Calu3 (cell line): ENCODE data around the gene LDLRAD4. TPM values are rescaled to one million over a fixed set of nuclear protein-coding genes. Genes with fewer than 3 reads are reported as not detected.

ENCODE experiments used
- BruUV-seq: library from RNA; stranded (reverse); fragments of 400-500 nt; replicated peaks from 2 replicates; lab custom pipeline; 2021; lab: Mats Ljungman, UMichigan
- CTCF ChIA-PET: fragments of 300-600 bp; sonication (Branson Sonifier 250); formaldehyde crosslinking; loops from one replicate; lab custom pipeline; 2022; ENCODE audit warnings: antibody characterized with exemption; lab: Charles Lee
- DNase-seq: peaks from one replicate; pipeline ENCODE4 v3.0.0; 2022
- H3K27ac Mint-ChIP-seq: one replicate; pipeline ENCODE4 v1.8.0; 2022; ENCODE audit warnings: mixed read lengths; ENCODE audit not compliant: unreplicated experiment
- H3K27me3 Mint-ChIP-seq: one replicate; pipeline ENCODE4 v1.8.0; 2022; ENCODE audit warnings: mixed read lengths; ENCODE audit not compliant: unreplicated experiment
- H3K36me3 Mint-ChIP-seq: one replicate; pipeline ENCODE4 v1.8.0; 2022; ENCODE audit warnings: mild to moderate bottlenecking, moderate library complexity, mixed read lengths; ENCODE audit not compliant: insufficient read depth, unreplicated experiment
- H3K4me1 Mint-ChIP-seq: one replicate; pipeline ENCODE4 v1.8.0; 2022; ENCODE audit warnings: mild to moderate bottlenecking, low read depth, mixed read lengths; ENCODE audit not compliant: unreplicated experiment
- H3K4me3 Mint-ChIP-seq: one replicate; pipeline ENCODE4 v1.8.0; 2022; ENCODE audit warnings: mild to moderate bottlenecking, low read depth, moderate library complexity, mixed read lengths; ENCODE audit not compliant: unreplicated experiment
- H3K9me3 Mint-ChIP-seq: one replicate; pipeline ENCODE4 v1.8.0; 2022; ENCODE audit warnings: low read depth, mixed read lengths; ENCODE audit not compliant: unreplicated experiment
- CTCF ChIP-seq: fragments of 200-600 bp; IDR thresholded peaks from one replicate; pipeline ENCODE4 v1.8.0; 2022; ENCODE audit warnings: antibody characterized with exemption; ENCODE audit not compliant: unreplicated experiment
- intact Hi-C: fragments of 100-400 bp; cut with micrococcal nuclease; formaldehyde crosslinking; loops from one replicate; pipeline ENCODE4 v1.10.0; 2022; ENCODE audit not compliant: unreplicated experiment
- total RNA-seq: library from RNA; stranded (reverse); gene quantifications from 2 replicates; pipeline ENCODE4 v1.2.3, GENCODE V29; 2022

LDLRAD4 gene
- total RNA-seq, 1 experiment from 2014 or later, result 0.50 TPM

DNA sequence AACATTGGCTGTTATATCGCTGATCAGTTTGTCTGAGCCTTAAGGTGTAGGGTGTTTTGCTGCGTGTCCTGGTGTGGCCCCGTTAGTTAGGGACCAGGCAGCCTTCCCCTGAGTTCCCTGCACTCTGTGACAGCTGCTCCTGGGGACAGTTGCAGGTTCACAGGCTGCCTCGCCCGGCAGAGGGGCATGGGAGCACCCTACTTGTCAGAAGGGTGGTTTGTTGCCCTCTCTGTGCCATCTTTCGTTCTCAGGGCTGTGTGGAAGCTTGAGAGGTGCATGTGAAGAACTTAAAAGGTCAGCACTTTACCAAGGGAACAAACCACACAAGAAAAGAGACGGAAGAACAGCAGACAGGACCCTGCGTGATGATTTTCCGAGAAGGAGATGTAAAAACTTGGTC lies 159.6 kb downstream of the LDLRAD4 start:
- peaks cover 5% of the 10 kb centered on the region for H3K36me3 Mint-ChIP-seq
- H3K4me3 Mint-ChIP-seq, result no peak overlapping the region
- no peak for TF ChIP-seq CTCF
- no peak for DNase-seq
- H3K4me1 Mint-ChIP-seq, result peaks cover 28% of the 10 kb centered on the region
- no TSS peak for BruUV-seq
- H3K9me3 Mint-ChIP-seq, result no peaks in the 10 kb centered on the region
- H3K27me3 Mint-ChIP-seq, result no peaks in the 10 kb centered on the region
- CTCF ChIA-PET, result no interaction called here
- intact Hi-C loops, result no loop called here
- no peak overlapping the region for H3K27ac Mint-ChIP-seq

GRCh38 chr18:13379062-13379865 lies 160.7 kb downstream of the LDLRAD4 start:
- H3K27me3 Mint-ChIP-seq, result no peaks in the 10 kb centered on the region
- peaks cover 5% of the 10 kb centered on the region for H3K36me3 Mint-ChIP-seq
- H3K9me3 Mint-ChIP-seq, result no peaks in the 10 kb centered on the region
- H3K27ac Mint-ChIP-seq, result no peak overlapping the region
- CTCF ChIA-PET, result no interaction called here
- TF ChIP-seq CTCF, result no peak
- H3K4me3 Mint-ChIP-seq, result no peak overlapping the region
- peaks cover 28% of the 10 kb centered on the region for H3K4me1 Mint-ChIP-seq
- intact Hi-C loops, result no loop called here
- BruUV-seq, result no TSS peak
- no peak for DNase-seq

GRCh38 chr18:13379930-13380690 lies 161.6 kb downstream of the LDLRAD4 start:
- no TSS peak for BruUV-seq
- Mint-ChIP-seq H3K4me1 (peaks cover 26% of the 10 kb centered on the region), H3K27ac (no peak overlapping the region), H3K4me3 (no peak overlapping the region), H3K9me3 (no peaks in the 10 kb centered on the region), H3K27me3 (no peaks in the 10 kb centered on the region), H3K36me3 (peaks cover 5% of the 10 kb centered on the region)
- intact Hi-C loops, result loop anchor here (10.0 kb wide), 1 partner anchor 165 kb away; the partner anchor contains the start of gene LDLRAD4
- TF ChIP-seq CTCF, result no peak
- CTCF ChIA-PET, result interaction anchor here (0.6 kb wide), 1 partner anchor 156 kb away, joined by 3 read pairs; no protein-coding TSS in a partner anchor
- DNase-seq, result no peak

DNA sequence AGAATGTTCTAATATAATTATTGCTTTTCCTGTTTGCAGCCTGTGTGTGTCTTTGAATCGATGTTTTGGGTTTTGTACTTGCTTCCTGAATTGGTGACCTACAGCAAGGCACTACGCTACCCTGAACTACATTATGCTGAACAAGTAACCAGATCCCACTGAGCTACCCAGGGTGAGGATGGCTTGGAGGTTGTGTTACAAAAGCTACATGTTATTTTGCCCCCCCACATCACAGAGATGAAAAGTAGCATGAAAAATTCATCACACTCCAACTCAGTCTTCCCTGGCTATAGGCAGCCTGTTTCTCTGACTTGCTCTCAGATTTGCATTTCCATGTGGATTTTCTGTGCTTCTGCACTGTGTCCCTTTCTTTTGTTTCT lies 162.1 kb downstream of the LDLRAD4 start:
- Mint-ChIP-seq H3K27me3 (no peaks in the 10 kb centered on the region), H3K4me1 (peaks cover 20% of the 10 kb centered on the region), H3K27ac (no peak overlapping the region), H3K4me3 (no peak overlapping the region), H3K9me3 (no peaks in the 10 kb centered on the region), H3K36me3 (peaks cover 5% of the 10 kb centered on the region)
- intact Hi-C loops, result loop anchor here (10.0 kb wide), 1 partner anchor 166 kb away; the partner anchor contains the start of gene LDLRAD4
- no TSS peak for BruUV-seq
- no peak for DNase-seq
- TF ChIP-seq CTCF, result no peak
- CTCF ChIA-PET, result interaction anchor here (0.6 kb wide), 1 partner anchor 156 kb away, joined by 3 read pairs; no protein-coding TSS in a partner anchor
